Neural cell (in vitro differentiated cells): ENCODE data around the gene POLN.

Experiments used
- CTCF ChIP-seq: fragments of 450-650 bp; IDR thresholded peaks from 2 replicates; pipeline ENCODE4 v1.5.1; 2014; ENCODE audit warnings: antibody characterized with exemption, mild to moderate bottlenecking, moderate library complexity; ENCODE audit not compliant: poor library complexity, severe bottlenecking
- EZH2 ChIP-seq: fragments of 200-600, 300-800 bp; shearing (Covaris generic), sonication (generic); IDR thresholded peaks from 2 replicates; pipeline ENCODE4 v1.6.1; 2014; ENCODE audit warnings: antibody characterized with exemption, low read length, borderline replicate concordance, mild to moderate bottlenecking; ENCODE audit not compliant: insufficient read depth, poor library complexity, severe bottlenecking
- POLR2AphosphoS5 ChIP-seq: IDR thresholded peaks from 2 replicates; pipeline ENCODE4 v1.6.1; 2012
- TAF1 ChIP-seq: IDR thresholded peaks from 2 replicates; pipeline ENCODE4 v1.6.1; 2012; ENCODE audit warnings: low read depth

- TF ChIP-seq CTCF (no peak), EZH2 (no peak), POLR2AphosphoS5 (no peak), TAF1 (no peak)
These were observed 62.2 kb downstream of the POLN start for GRCh38 chr4:2179717-2180116.
